Inferior parietal cortex (tissue), 1 donor: ENCODE data around the gene SPATA1.
A peak's percentile ranks its signal among the peaks of the same experiment; 100 is the strongest.
"Not testable (repeated sequence)": the region's sequence is repeated elsewhere in the genome, so short reads cannot be mapped to it uniquely, and the experiment has no call there.

Experiments
- DNase-seq: peaks from one replicate; pipeline ENCODE4 v3.0.0-alpha.2; 2016; ENCODE audit errors: extremely low spot score

Gene SPATA1

GRCh38 chr1:84594959-84595358, 88.8 kb downstream of the SPATA1 start:
- DNase-seq, result not testable (repeated sequence)

DNA sequence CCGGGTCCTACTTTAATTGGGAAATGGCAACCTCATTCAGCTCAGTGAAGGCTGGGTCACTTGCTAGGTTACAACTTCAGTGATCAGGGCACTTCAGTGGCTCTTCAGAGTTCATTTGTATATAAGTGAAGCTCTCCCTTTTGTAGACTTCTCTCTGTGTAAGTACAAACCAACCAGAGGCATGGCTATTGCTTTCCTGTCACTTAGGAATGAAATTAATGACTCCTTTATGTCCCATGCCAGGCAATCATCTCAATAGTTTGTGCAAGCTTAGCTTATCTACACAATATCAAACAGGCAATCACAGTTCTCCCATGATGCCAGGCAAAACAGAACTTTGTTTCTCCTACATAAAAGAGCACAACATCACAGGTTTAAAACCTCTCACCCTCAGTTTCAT, 90.8 kb downstream of the SPATA1 start:
- no peak for DNase-seq

DNA sequence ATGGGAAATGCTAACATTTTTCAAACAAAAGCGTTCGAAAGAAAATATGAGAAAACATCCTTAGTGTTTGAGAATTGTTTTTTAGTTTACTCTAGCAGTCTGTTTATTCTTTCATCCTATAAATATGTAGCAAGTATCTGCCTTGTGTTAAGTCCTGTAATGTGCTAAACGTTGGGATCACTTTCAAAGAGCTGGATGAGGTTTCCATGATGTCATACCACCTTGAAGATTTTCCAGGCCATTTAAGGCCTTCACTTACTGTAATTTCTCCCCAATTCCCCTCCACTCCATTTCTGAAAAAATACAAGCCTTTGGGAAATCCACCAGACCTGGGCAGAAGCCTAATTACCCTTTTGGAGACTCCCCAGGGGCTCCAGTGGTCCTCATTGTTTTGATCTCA, 92.2 kb downstream of the SPATA1 start:
- no peak for DNase-seq

GRCh38 chr1:84598846-84599741, 92.9 kb downstream of the SPATA1 start:
- peak; percentile 43 for DNase-seq

DNA sequence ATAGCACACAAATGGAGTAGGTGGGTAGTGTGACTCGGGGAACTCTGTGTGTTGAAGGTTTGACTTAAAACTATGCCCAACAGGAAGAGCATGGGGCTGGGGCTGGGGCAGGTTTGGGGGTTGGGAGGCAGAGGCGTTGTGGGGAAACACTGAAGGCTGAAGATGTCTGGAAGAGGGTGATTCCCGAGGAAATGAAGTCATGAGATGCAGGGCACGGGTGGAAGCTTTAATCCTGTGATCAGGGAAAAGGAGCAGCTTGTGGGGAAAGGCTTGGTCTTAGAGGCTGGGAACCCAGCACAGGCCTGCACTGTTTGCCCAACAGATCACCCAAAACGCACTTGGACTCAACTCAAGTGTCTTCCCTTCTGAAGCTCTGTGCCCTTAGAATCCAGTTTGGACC, 94.6 kb downstream of the SPATA1 start:
- DNase-seq, result no peak

- no peak for DNase-seq
These were observed 97.0 kb downstream of the SPATA1 start for GRCh38 chr1:84603223-84603622.

DNA sequence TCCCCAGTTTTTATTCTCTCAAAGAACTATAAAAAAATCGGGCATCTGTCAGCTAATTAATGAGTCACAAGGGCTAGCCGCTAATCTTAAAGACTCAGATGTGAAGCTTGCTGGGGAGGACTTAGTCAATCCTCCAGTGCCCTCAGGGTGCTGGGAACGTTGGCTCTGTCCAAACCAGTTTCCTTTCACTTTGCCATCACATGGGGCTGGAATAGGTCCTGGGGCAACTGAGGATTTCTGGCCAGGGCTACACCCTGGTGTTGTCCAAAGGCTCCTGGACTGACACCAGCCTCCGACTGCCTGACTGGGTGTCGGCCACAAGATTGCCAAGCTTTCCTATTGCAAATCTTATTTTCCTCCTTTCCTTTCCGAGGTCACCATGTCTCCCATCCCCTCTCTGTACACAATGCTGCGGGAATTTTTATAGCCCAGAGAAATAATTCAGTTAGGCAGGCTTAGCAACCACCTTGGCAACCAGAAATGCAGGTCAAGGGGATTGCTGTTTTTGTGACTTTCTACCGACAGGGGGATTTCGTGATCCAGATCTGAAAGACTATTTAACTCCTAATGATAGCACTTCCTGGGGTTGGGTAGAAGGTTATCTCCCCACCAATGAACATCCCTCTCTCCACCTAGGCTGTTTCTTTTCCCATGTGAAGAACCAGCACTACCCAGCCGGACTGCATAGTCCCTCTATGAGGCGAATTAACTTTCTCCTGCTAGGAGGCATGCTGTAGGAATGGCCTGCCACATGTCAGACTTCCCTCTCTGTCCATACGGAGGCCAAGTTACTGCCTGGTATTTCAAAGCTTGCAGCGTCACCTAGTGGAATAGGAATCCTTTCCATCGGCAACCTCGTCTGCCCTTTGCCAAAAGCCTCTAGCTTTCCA, 98.0 kb downstream of the SPATA1 start:
- DNase-seq, result no peak

GRCh38 chr1:84605157-84605556, 99.0 kb downstream of the SPATA1 start:
- DNase-seq, result no peak

- DNase-seq, result no peak
These were observed 100.8 kb downstream of the SPATA1 start for GRCh38 chr1:84606977-84607376.

GRCh38 chr1:84611091-84611490, 104.9 kb downstream of the SPATA1 start:
- DNase-seq, result no peak

DNA sequence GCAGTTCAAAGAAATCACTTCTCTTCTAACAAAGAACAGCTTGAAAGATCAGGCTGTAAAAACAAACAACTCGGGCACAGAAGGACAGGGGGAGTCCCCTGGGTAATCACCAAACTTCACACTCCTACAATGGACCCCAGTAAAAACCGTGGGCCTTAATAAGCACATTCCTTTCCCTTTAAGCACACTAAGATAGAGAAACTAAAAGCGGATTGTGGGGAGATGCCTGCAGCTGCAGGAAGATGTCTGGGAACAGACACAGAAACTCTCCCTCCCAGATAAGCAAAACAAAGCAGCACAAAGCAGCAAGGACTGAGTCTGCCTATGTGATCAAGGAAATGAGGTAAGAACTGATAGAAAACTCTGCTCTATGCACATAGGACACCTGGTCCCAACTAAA, 105.6 kb downstream of the SPATA1 start:
- no peak for DNase-seq

- DNase-seq, result peak; percentile 50
These were observed 106.8 kb downstream of the SPATA1 start for GRCh38 chr1:84613026-84613425.

DNA sequence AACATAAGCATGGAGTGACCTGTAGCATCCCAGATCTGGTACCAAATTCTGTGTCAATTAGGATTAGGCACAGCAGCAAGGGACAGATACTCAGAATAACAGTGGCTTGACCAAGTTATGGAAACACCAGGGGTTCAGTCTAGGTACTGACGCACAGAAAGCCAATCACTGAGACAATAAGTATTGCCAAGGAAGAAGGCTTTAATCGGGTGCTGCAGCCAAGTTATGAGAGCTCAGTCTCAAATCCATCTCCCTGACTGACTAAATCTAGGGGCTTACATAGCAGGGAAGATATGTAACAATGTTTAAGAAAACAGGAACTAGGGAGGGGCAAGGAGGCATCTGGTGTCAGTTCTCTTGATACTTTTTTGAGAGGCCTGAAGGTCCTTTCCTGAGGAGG, 107.7 kb downstream of the SPATA1 start:
- no peak for DNase-seq

DNA sequence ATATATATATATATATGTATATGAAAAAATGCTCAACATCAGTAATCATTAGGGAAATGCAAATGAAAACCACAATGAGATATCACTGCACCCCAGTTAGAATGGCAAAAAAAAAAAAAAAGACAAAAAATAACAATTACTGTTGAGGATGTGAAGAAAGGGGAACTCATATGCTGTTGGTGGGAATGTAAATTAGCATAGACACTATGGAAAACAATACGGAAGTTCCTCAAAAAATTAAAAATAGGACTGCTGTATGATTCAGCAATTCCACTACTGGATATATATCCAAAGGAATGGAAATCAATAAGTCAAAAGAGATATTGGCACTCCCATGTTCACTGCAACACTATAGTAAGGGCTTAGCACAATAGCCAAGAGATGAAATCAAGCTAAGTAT, 109.6 kb downstream of the SPATA1 start:
- no peak for DNase-seq
